Type B pancreatic cell (in vitro differentiated cells): ENCODE measurements around the gene BRD7. TPM values are rescaled to one million over a fixed set of nuclear protein-coding genes. Genes with fewer than 3 reads are reported as not detected.

Source experiments
- DNase-seq: peaks from one replicate; pipeline ENCODE4 v3.0.0; 2021; ENCODE audit warnings: mixed read lengths; ENCODE audit not compliant: unreplicated experiment; ENCODE audit errors: extremely low spot score
- H3K27ac Mint-ChIP-seq: 2 replicates; pipeline ENCODE4 v1.8.0; 2021; ENCODE audit warnings: mild to moderate bottlenecking, mixed read lengths
- H3K27me3 Mint-ChIP-seq: 2 replicates; pipeline ENCODE4 v1.8.0; 2021; ENCODE audit warnings: mixed read lengths
- H3K36me3 Mint-ChIP-seq: 2 replicates; pipeline ENCODE4 v1.8.0; 2021; ENCODE audit warnings: mixed read lengths
- H3K4me1 Mint-ChIP-seq: one replicate; pipeline ENCODE4 v1.8.0; 2021; ENCODE audit warnings: mixed read lengths; ENCODE audit not compliant: unreplicated experiment
- H3K4me3 Mint-ChIP-seq: 2 replicates; pipeline ENCODE4 v1.8.0; 2021; ENCODE audit warnings: mild to moderate bottlenecking, mixed read lengths
- H3K9me3 Mint-ChIP-seq: 2 replicates; pipeline ENCODE4 v1.8.0; 2021; ENCODE audit warnings: mixed read lengths
- total RNA-seq: library from RNA; stranded (reverse); gene quantifications from 2 replicates; pipeline ENCODE4 v1.2.1, GENCODE V29; 2021; ENCODE audit warnings: low replicate concordance
- TF ChIP-seq, protein P1 (sequence below): fragments of 200-600 bp; sonication (generic); conservative IDR thresholded peaks from 2 replicates; pipeline ENCODE4 v1.5.0; 2021; ENCODE audit warnings: antibody characterized with exemption, mild to moderate bottlenecking

Gene BRD7
- total RNA-seq, 1 donor from 2014 or later = 98.2 TPM

DNA sequence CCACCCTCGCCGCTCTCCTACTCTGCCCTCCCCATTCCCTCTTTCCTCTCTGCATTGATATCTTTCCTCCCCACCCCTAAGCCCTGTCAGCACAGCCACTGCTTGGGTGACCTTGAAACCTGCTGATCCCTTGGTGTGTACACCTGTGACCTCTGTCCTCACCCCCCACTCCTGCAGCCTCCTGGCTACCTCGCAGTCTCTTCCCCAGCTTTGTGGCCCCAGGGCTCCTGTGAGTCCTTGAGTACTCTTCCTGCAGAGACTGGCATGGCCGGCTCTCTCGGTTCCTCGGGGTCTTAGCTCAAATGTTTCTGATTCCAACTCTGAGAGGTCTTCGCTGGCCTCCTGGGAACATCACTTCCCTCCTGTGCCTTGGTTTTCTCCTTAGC, 70.7 kb downstream of the BRD7 start:
- Mint-ChIP-seq H3K36me3 (no peaks in the 10 kb centered on the region), H3K4me3 (no peak overlapping the region), H3K9me3 (no peaks in the 10 kb centered on the region), H3K27me3 (no peaks in the 10 kb centered on the region), H3K27ac (no peak overlapping the region), H3K4me1 (peaks cover 4% of the 10 kb centered on the region)
- TF ChIP-seq, protein P1, sequence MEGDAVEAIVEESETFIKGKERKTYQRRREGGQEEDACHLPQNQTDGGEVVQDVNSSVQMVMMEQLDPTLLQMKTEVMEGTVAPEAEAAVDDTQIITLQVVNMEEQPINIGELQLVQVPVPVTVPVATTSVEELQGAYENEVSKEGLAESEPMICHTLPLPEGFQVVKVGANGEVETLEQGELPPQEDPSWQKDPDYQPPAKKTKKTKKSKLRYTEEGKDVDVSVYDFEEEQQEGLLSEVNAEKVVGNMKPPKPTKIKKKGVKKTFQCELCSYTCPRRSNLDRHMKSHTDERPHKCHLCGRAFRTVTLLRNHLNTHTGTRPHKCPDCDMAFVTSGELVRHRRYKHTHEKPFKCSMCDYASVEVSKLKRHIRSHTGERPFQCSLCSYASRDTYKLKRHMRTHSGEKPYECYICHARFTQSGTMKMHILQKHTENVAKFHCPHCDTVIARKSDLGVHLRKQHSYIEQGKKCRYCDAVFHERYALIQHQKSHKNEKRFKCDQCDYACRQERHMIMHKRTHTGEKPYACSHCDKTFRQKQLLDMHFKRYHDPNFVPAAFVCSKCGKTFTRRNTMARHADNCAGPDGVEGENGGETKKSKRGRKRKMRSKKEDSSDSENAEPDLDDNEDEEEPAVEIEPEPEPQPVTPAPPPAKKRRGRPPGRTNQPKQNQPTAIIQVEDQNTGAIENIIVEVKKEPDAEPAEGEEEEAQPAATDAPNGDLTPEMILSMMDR = no peak
- DNase-seq = no peak

- Mint-ChIP-seq H3K4me3 (no peak overlapping the region), H3K36me3 (no peaks in the 10 kb centered on the region), H3K4me1 (no peaks in the 10 kb centered on the region), H3K27me3 (no peaks in the 10 kb centered on the region), H3K27ac (no peak overlapping the region), H3K9me3 (no peaks in the 10 kb centered on the region)
- TF ChIP-seq, protein P1 = no peak
- no peak for DNase-seq
These were observed 71.3 kb downstream of the BRD7 start for GRCh38 chr16:50297301-50298074.

DNA sequence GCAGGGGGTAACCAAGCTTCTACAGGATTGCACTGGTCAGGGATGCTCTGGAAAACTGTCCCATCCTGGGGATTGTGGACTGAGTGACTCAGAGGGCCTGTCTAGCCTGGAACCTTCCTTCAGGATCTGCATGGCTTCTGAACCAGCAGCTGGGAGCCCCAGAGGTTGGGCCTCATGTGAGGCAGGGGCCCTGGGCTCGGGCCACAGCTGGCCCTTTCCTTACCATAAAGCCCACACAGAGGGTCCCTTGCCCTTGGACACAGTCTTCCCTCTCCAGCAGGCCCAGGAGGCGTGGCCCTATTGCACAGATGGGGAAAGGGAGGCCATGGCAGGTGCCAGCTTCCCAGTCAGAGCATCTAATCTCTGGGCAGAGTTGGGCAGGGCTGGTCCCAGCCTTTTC, 72.0 kb downstream of the BRD7 start:
- DNase-seq = no peak
- Mint-ChIP-seq H3K27ac (no peak overlapping the region), H3K4me3 (no peak overlapping the region), H3K27me3 (no peaks in the 10 kb centered on the region), H3K4me1 (no peaks in the 10 kb centered on the region), H3K9me3 (no peaks in the 10 kb centered on the region), H3K36me3 (no peaks in the 10 kb centered on the region)
- TF ChIP-seq, protein P1 = no peak

GRCh38 chr16:50295541-50296132, 73.2 kb downstream of the BRD7 start:
- Mint-ChIP-seq H3K27me3 (no peaks in the 10 kb centered on the region), H3K4me1 (no peaks in the 10 kb centered on the region), H3K36me3 (no peaks in the 10 kb centered on the region), H3K4me3 (no peak overlapping the region), H3K27ac (no peak overlapping the region), H3K9me3 (no peaks in the 10 kb centered on the region)
- TF ChIP-seq, protein P1 = no peak
- no peak for DNase-seq

- no peaks in the 10 kb centered on the region for H3K9me3 Mint-ChIP-seq
- H3K27me3 Mint-ChIP-seq = no peaks in the 10 kb centered on the region
- TF ChIP-seq, protein P1 = no peak
- no peaks in the 10 kb centered on the region for H3K36me3 Mint-ChIP-seq
- H3K27ac Mint-ChIP-seq = no peak overlapping the region
- no peak for DNase-seq
- no peak overlapping the region for H3K4me3 Mint-ChIP-seq
- no peaks in the 10 kb centered on the region for H3K4me1 Mint-ChIP-seq
These were observed 73.8 kb downstream of the BRD7 start for GRCh38 chr16:50294955-50295354.
